RWPE1 (cell line): ENCODE results near the gene NFYC.
A peak's percentile ranks its signal among the peaks of the same experiment; 100 is the strongest.

Experiments
- CTCF ChIA-PET: fragments of 350-600 bp; sonication (Branson Sonifier 250); formaldehyde crosslinking; extraction: SDS; loops from one replicate; lab custom pipeline; 2021; lab: Yijun Ruan, JAX
- POLR2A ChIA-PET: fragments of 400-600 bp; formaldehyde crosslinking; extraction: SDS; loops from one replicate; lab custom pipeline; 2020; ENCODE audit warnings: antibody characterized with exemption; ENCODE audit not compliant: low non-redundant PET; lab: Yijun Ruan, JAX
- DNase-seq: peaks from one replicate; pipeline ENCODE4 v3.0.0; 2012; ENCODE audit warnings: low spot score
- H3K27ac ChIP-seq: fragments of 450-650 bp; 2 replicates; pipeline ENCODE4 v1.5.1; 2017
- TF ChIP-seq, protein P1 (sequence below): fragments of 450-650 bp; conservative IDR thresholded peaks from 2 replicates; pipeline ENCODE4 v1.5.1; 2017; ENCODE audit warnings: low read depth, mild to moderate bottlenecking

Gene NFYC

GRCh38 chr1:40780678-40781607, 89.4 kb downstream of the NFYC start:
- CTCF ChIA-PET: interaction anchor here (0.6 to 0.7 kb wide), 2 partner anchors 75 to 212 kb away, joined by 3 read pairs; no protein-coding TSS in a partner anchor
- POLR2A ChIA-PET: interaction anchor here (1.1 kb wide), 1 partner anchor 89 kb away, joined by 3 read pairs; the partner anchor contains the start of gene NFYC
- DNase-seq: no peak
- no peak overlapping the region for H3K27ac ChIP-seq
- TF ChIP-seq, protein P1, sequence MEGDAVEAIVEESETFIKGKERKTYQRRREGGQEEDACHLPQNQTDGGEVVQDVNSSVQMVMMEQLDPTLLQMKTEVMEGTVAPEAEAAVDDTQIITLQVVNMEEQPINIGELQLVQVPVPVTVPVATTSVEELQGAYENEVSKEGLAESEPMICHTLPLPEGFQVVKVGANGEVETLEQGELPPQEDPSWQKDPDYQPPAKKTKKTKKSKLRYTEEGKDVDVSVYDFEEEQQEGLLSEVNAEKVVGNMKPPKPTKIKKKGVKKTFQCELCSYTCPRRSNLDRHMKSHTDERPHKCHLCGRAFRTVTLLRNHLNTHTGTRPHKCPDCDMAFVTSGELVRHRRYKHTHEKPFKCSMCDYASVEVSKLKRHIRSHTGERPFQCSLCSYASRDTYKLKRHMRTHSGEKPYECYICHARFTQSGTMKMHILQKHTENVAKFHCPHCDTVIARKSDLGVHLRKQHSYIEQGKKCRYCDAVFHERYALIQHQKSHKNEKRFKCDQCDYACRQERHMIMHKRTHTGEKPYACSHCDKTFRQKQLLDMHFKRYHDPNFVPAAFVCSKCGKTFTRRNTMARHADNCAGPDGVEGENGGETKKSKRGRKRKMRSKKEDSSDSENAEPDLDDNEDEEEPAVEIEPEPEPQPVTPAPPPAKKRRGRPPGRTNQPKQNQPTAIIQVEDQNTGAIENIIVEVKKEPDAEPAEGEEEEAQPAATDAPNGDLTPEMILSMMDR: no peak

GRCh38 chr1:40781608-40781971, 90.1 kb downstream of the NFYC start:
- TF ChIP-seq, protein P1: no peak
- POLR2A ChIA-PET: interaction anchor here (0.7 to 1.1 kb wide), 2 partner anchors 8 to 90 kb away, joined by 3 to 5 read pairs; partner anchors contain the start of gene NFYC
- H3K27ac ChIP-seq: no peak overlapping the region
- DNase-seq: no peak
- CTCF ChIA-PET: interaction anchor here (0.7 to 1.1 kb wide), 2 partner anchors 75 to 171 kb away, joined by 3 to 4 read pairs; no protein-coding TSS in a partner anchor

GRCh38 chr1:40782371-40782956, 91.0 kb downstream of the NFYC start:
- ChIA-PET CTCF (interaction anchor here (1.1 to 1.7 kb wide), 2 partner anchors 8 to 170 kb away, joined by 4 to 9 read pairs; no protein-coding TSS in a partner anchor), POLR2A (interaction anchor here (0.7 kb wide), 1 partner anchor 9 kb away, joined by 5 read pairs; no protein-coding TSS in a partner anchor)
- peak; percentile 14 for DNase-seq
- H3K27ac ChIP-seq: no peak overlapping the region
- TF ChIP-seq, protein P1: no peak

- CTCF ChIA-PET: interaction anchor here (1.7 kb wide), 1 partner anchor 9 kb away, joined by 9 read pairs; no protein-coding TSS in a partner anchor
- DNase-seq: peak; percentile 40
- POLR2A ChIA-PET: no interaction called here
- TF ChIP-seq, protein P1: no peak
- no peak within 1 kb of the TSS for H3K27ac ChIP-seq
Observed at GRCh38 chr1:40783001-40783905, 91.7 kb downstream of the NFYC start, which contains the start of gene KCNQ4. Gene KCNQ4, plus strand, starts transcription at chr1:40783787. Its CDS starts 307 bp downstream, at chr1:40784094.

DNA sequence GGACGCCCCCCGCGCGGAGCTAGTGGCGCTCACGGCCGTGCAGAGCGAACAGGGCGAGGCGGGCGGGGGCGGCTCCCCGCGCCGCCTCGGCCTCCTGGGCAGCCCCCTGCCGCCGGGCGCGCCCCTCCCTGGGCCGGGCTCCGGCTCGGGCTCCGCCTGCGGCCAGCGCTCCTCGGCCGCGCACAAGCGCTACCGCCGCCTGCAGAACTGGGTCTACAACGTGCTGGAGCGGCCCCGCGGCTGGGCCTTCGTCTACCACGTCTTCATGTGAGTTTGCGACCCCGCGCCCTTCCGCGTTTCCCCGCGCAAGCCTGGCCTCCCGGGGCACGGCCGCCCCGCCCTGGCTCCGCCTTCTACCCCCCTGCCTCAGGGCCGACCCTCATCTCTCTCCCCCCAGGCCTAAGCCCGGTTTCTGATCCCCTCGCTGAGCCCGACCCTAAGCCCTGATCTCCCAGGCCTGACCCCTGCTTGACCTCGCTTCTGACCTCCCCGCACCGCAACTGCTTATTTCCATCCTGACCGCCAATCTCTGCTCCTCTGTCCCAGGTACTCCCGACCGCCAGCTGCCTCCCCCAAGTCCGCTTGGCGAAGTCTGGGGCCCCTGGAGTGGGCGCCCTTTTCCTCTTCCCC, 92.8 kb downstream of the NFYC start:
- TF ChIP-seq, protein P1: no peak
- POLR2A ChIA-PET: no interaction called here
- no peak for DNase-seq
- CTCF ChIA-PET: interaction anchor here (0.6 kb wide), 1 partner anchor 92 kb away, joined by 3 read pairs; no protein-coding TSS in a partner anchor
- no peak overlapping the region for H3K27ac ChIP-seq
